Measurements from ENCODE around the gene OSBPL6. TPM values are rescaled to one million over a fixed set of nuclear protein-coding genes. Genes with fewer than 3 reads are reported as not detected.
A peak's percentile ranks its signal among the peaks of the same experiment; 100 is the strongest.
"Not testable (repeated sequence)": the region's sequence is repeated elsewhere in the genome, so short reads cannot be mapped to it uniquely, and the experiment has no call there.

The OSBPL6 gene
- total RNA-seq, 1 experiment from 2014 or later, result 11.9 TPM

GRCh38 chr2:178388287-178388686 lies 194.0 kb downstream of the OSBPL6 start:
- DNase-seq (ENCODE audit: extremely low read depth, low read depth), result no peak

- no peak for DNase-seq (ENCODE audit: extremely low read depth, low read depth)
These were observed 197.4 kb downstream of the OSBPL6 start for GRCh38 chr2:178391701-178392100.

GRCh38 chr2:178392215-178392614 lies 197.9 kb downstream of the OSBPL6 start:
- no peak for DNase-seq (ENCODE audit: extremely low read depth, low read depth)

GRCh38 chr2:178394859-178395258 lies 200.5 kb downstream of the OSBPL6 start:
- DNase-seq (ENCODE audit: extremely low read depth, low read depth), result no peak

- DNase-seq (ENCODE audit: extremely low read depth, low read depth), result no peak
These were observed 201.0 kb downstream of the OSBPL6 start for GRCh38 chr2:178395295-178395694.

GRCh38 chr2:178395941-178396570 lies 201.7 kb downstream of the OSBPL6 start:
- DNase-seq (ENCODE audit: extremely low read depth, low read depth), result no peak

- peak; percentile 45 for DNase-seq (ENCODE audit: extremely low read depth, low read depth)
These were observed 202.8 kb downstream of the OSBPL6 start for GRCh38 chr2:178397002-178397605.

- no peak for DNase-seq (ENCODE audit: extremely low read depth, low read depth)
These were observed 207.7 kb downstream of the OSBPL6 start for GRCh38 chr2:178401994-178402437.

GRCh38 chr2:178403671-178404306 lies 209.5 kb downstream of the OSBPL6 start:
- no peak for DNase-seq (ENCODE audit: extremely low read depth, low read depth)

GRCh38 chr2:178404368-178404767 lies 210.1 kb downstream of the OSBPL6 start:
- no peak for DNase-seq (ENCODE audit: extremely low read depth, low read depth)

- no peak for DNase-seq (ENCODE audit: extremely low read depth, low read depth)
These were observed 214.9 kb downstream of the OSBPL6 start for GRCh38 chr2:178409261-178409660.

- DNase-seq (ENCODE audit: extremely low read depth, low read depth), result no peak
These were observed 217.7 kb downstream of the OSBPL6 start for GRCh38 chr2:178412047-178412446.

GRCh38 chr2:178412453-178412852 lies 218.1 kb downstream of the OSBPL6 start:
- DNase-seq (ENCODE audit: extremely low read depth, low read depth), result not testable (repeated sequence)

GRCh38 chr2:178413472-178414265 lies 219.4 kb downstream of the OSBPL6 start:
- peak; percentile 55 for DNase-seq (ENCODE audit: extremely low read depth, low read depth)

- peak; percentile 95 for DNase-seq (ENCODE audit: extremely low read depth, low read depth)
These were observed 220.2 kb downstream of the OSBPL6 start for GRCh38 chr2:178414266-178415247.

GRCh38 chr2:178415979-178416378 lies 221.7 kb downstream of the OSBPL6 start:
- no peak for DNase-seq (ENCODE audit: extremely low read depth, low read depth)

- DNase-seq (ENCODE audit: extremely low read depth, low read depth), result no peak
These were observed 223.6 kb downstream of the OSBPL6 start for GRCh38 chr2:178417916-178418315.

GRCh38 chr2:178418426-178418825 lies 224.1 kb downstream of the OSBPL6 start:
- no peak for DNase-seq (ENCODE audit: extremely low read depth, low read depth)

- DNase-seq (ENCODE audit: extremely low read depth, low read depth), result no peak
These were observed 224.8 kb downstream of the OSBPL6 start for GRCh38 chr2:178419123-178419522.

- DNase-seq (ENCODE audit: extremely low read depth, low read depth), result no peak
These were observed 226.2 kb downstream of the OSBPL6 start for GRCh38 chr2:178420463-178420999.

All from NCI-H460 (cell line).